ENCODE results near the gene CDC42BPG. TPM values are rescaled to one million over a fixed set of nuclear protein-coding genes. Genes with fewer than 3 reads are reported as not detected.

Gene CDC42BPG
- total RNA-seq, 1 experiment from 2014 or later = 26.5 TPM

GRCh38 chr11:64831411-64831891 lies 13.0 kb downstream of the CDC42BPG start:
- H3K4me1 Mint-ChIP-seq (ENCODE audit: low read depth, unreplicated experiment) = peaks cover 9% of the 10 kb centered on the region
- no peak overlapping the region for H3K4me3 Mint-ChIP-seq (ENCODE audit: low read depth, unreplicated experiment)
- H3K27ac Mint-ChIP-seq (ENCODE audit: unreplicated experiment) = no peak overlapping the region
- H3K9me3 Mint-ChIP-seq (ENCODE audit: low read depth, unreplicated experiment) = no peaks in the 10 kb centered on the region
- no peaks in the 10 kb centered on the region for H3K27me3 Mint-ChIP-seq (ENCODE audit: unreplicated experiment)
- H3K36me3 Mint-ChIP-seq (ENCODE audit: insufficient read depth, unreplicated experiment) = peaks cover 39% of the 10 kb centered on the region
- CTCF ChIA-PET = no interaction called here
- BruUV-seq (replicated peaks) = no TSS peak
- intact Hi-C loops (cut with micrococcal nuclease; ENCODE audit: unreplicated experiment) = no loop called here
- DNase-seq = no peak
- no peak for TF ChIP-seq CTCF (IDR thresholded peaks at IDR 0.05; ENCODE audit: unreplicated experiment)

DNA sequence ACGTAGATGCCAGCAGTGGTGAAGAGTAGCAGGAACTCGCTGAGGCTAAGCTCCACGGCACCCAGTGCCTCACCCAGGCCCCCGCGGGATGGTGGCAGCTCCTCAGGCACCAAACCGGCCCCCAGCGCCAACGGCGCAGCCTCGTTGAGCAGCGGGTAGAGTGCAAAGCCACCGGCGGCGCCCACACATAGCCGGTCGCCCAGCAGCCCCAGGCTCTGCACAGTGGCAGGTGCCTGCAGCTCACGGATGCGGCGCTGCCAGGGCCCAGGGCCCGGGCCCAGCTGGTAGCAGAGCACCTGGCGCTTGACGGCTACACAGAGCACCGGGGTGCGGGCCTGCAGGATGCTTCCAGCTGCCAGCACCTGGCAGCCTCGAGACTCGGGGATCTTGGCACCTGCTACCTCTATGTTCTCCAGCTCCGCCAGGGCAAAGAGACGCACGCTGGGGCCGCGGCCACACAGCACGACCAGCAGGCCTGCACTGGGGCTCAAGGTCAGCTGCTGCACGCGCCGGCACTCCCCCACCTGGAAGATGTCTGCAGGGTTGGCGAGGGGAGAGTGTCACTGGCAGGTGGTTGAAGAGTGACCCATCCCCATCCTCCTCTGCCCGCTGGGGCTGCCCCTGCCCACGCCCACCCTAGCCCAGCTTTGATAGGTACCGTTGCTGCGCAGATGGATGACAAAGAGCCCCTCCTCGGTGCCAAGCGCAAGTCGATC lies 14.8 kb downstream of the CDC42BPG start:
- no TSS peak for BruUV-seq (replicated peaks)
- Mint-ChIP-seq H3K27me3 (ENCODE audit: unreplicated experiment) (no peaks in the 10 kb centered on the region), H3K9me3 (ENCODE audit: low read depth, unreplicated experiment) (no peaks in the 10 kb centered on the region), H3K4me1 (ENCODE audit: low read depth, unreplicated experiment) (no peaks in the 10 kb centered on the region), H3K36me3 (ENCODE audit: insufficient read depth, unreplicated experiment) (peaks cover 39% of the 10 kb centered on the region), H3K27ac (ENCODE audit: unreplicated experiment) (no peak overlapping the region), H3K4me3 (ENCODE audit: low read depth, unreplicated experiment) (no peak overlapping the region)
- intact Hi-C loops (cut with micrococcal nuclease; ENCODE audit: unreplicated experiment) = no loop called here
- no peak for TF ChIP-seq CTCF (IDR thresholded peaks at IDR 0.05; ENCODE audit: unreplicated experiment)
- no peak for DNase-seq
- CTCF ChIA-PET = interaction anchor here (0.6 kb wide), 1 partner anchor 156 kb away, joined by 6 read pairs; no protein-coding TSS in a partner anchor

- no peak for DNase-seq
- Mint-ChIP-seq H3K4me1 (ENCODE audit: low read depth, unreplicated experiment) (no peaks in the 10 kb centered on the region), H3K4me3 (ENCODE audit: low read depth, unreplicated experiment) (no peak overlapping the region), H3K27ac (ENCODE audit: unreplicated experiment) (no peak overlapping the region), H3K9me3 (ENCODE audit: low read depth, unreplicated experiment) (no peaks in the 10 kb centered on the region), H3K36me3 (ENCODE audit: insufficient read depth, unreplicated experiment) (peaks cover 37% of the 10 kb centered on the region), H3K27me3 (ENCODE audit: unreplicated experiment) (no peaks in the 10 kb centered on the region)
- intact Hi-C loops (cut with micrococcal nuclease; ENCODE audit: unreplicated experiment) = no loop called here
- no peak for TF ChIP-seq CTCF (IDR thresholded peaks at IDR 0.05; ENCODE audit: unreplicated experiment)
- CTCF ChIA-PET = no interaction called here
- no TSS peak for BruUV-seq (replicated peaks)
Measured at GRCh38 chr11:64827451-64827839, 17.0 kb downstream of the CDC42BPG start.

DNA sequence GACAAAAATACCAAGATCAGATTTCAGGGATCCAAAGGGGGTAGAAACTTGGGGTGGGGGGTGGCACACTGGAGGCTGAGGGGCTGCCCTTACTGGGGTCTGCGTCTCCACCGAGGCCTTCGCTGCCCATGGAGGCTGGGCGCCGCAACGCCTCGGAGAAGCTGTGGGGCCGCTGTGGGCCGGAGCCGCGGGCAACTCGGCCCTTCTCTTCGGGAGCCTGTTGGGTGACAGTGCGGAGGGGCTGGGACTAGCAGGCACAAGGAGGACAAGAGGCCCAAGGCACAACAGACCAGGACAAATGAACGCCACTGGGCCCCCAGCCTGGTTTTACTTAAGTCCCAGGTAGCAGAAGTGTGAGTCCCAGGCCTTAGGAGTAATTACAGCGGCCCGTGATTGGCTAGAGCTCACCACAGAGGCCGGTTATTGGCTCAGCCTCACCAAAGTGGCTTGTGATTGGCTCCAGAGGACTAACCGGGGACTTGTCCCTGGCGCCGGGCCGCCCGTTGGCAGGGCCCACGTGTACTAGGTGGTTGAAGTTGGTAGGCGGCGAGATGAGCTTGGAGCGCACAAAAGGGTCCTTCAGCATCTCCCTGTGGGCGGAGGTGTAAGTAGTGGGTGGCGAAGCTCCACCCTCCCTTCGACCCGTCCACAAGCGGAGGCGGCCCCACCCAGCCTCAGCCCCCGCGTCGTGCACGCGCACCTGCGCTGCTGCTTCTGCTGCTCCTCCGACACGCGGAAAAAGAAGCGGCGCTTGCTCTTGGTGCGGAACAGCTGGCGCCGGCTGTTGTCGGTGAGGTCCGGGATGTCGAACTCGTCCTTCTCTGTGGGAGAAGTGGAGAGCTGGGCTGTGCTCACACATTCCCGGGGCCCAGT lies 17.6 kb downstream of the CDC42BPG start:
- H3K4me3 Mint-ChIP-seq (ENCODE audit: low read depth, unreplicated experiment) = no peak overlapping the region
- H3K36me3 Mint-ChIP-seq (ENCODE audit: insufficient read depth, unreplicated experiment) = peaks cover 37% of the 10 kb centered on the region

More for the DNA sequence above, 17.6 kb downstream of the CDC42BPG start:
- no peaks in the 10 kb centered on the region for H3K27me3 Mint-ChIP-seq (ENCODE audit: unreplicated experiment)
- DNase-seq = no peak
- CTCF ChIA-PET = interaction anchor here (0.6 kb wide), 1 partner anchor 189 kb away, joined by 3 read pairs; no protein-coding TSS in a partner anchor
- no peaks in the 10 kb centered on the region for H3K9me3 Mint-ChIP-seq (ENCODE audit: low read depth, unreplicated experiment)
- intact Hi-C loops (cut with micrococcal nuclease; ENCODE audit: unreplicated experiment) = no loop called here
- BruUV-seq (replicated peaks) = no TSS peak
- no peak for TF ChIP-seq CTCF (IDR thresholded peaks at IDR 0.05; ENCODE audit: unreplicated experiment)
- H3K27ac Mint-ChIP-seq (ENCODE audit: unreplicated experiment) = no peak overlapping the region
- H3K4me1 Mint-ChIP-seq (ENCODE audit: low read depth, unreplicated experiment) = no peaks in the 10 kb centered on the region
